GM23248 (cell line): ENCODE data around the gene SNX14.

Experiments
- EZH2 ChIP-seq: fragments of 200-600 bp; sonication (generic); IDR thresholded peaks from 2 replicates; pipeline ENCODE4 v1.6.1; 2018; ENCODE audit warnings: antibody characterized with exemption, mild to moderate bottlenecking; ENCODE audit not compliant: insufficient read depth, poor library complexity, severe bottlenecking
- EZH2phosphoT487 ChIP-seq: fragments of 200-600 bp; sonication (generic); IDR thresholded peaks from 2 replicates; pipeline ENCODE4 v1.6.1; 2018; ENCODE audit warnings: antibody characterized with exemption, moderate library complexity, mild to moderate bottlenecking, low read depth; ENCODE audit not compliant: insufficient read depth

- no peak for TF ChIP-seq EZH2
- no peak for TF ChIP-seq EZH2phosphoT487
Observed at GRCh38 chr6:85490516-85491248, 103.0 kb downstream of the SNX14 start.
